ENCODE data around the gene MAB21L3. TPM values are rescaled to one million over a fixed set of nuclear protein-coding genes. Genes with fewer than 3 reads are reported as not detected.

MAB21L3 gene
- total and polyA plus RNA-seq, 12 donors, result 0.07 TPM; not detected in 11

GRCh38 chr1:116078699-116079223 lies 32.4 kb upstream of the MAB21L3 start:
- H3K4me3 ChIP-seq, result no peak overlapping the region
- no peaks in the 10 kb centered on the region for H3K9me3 ChIP-seq
- TF ChIP-seq CTCF (IDR thresholded peaks at IDR 0.05), result no peak
- DNase-seq, result no peak
- no peak for ATAC-seq
- peaks cover 0 to 12% (median 0%) of the 10 kb centered on the region in 9 donors for H3K36me3 ChIP-seq
- H3K4me1 ChIP-seq, result no peaks in the 10 kb centered on the region
- no peaks in the 10 kb centered on the region for H3K27me3 ChIP-seq
- no peak overlapping the region for H3K27ac ChIP-seq
- 69 to 71% methylated on average over 6 of the region's 6 CpGs for WGBS, 2 donors
- intact Hi-C loops (cut with DNase I), result no loop called here

- intact Hi-C loops (cut with DNase I), result no loop called here
- DNase-seq (no peak), ATAC-seq (no peak)
- Histone ChIP-seq H3K27ac (no peak overlapping the region), H3K9me3 (peaks cover 0 to 31% (median 18%) of the 10 kb centered on the region in 11 donors), H3K27me3 (no peaks in the 10 kb centered on the region), H3K36me3 (peaks cover 0 to 14% (median 0%) of the 10 kb centered on the region in 9 donors), H3K4me1 (no peaks in the 10 kb centered on the region), H3K4me3 (no peak overlapping the region)
- no peak for TF ChIP-seq CTCF (IDR thresholded peaks at IDR 0.05)
Measured at GRCh38 chr1:116087628-116088027, 23.6 kb upstream of the MAB21L3 start.

GRCh38 chr1:116089870-116090269 lies 21.3 kb upstream of the MAB21L3 start:
- no peak overlapping the region for H3K4me3 ChIP-seq
- H3K36me3 ChIP-seq, result peaks cover 0 to 14% (median 0%) of the 10 kb centered on the region in 9 donors
- H3K4me1 ChIP-seq, result no peaks in the 10 kb centered on the region
- peaks cover 0 to 39% (median 19%) of the 10 kb centered on the region in 11 donors for H3K9me3 ChIP-seq
- no peak for DNase-seq
- 86 to 91% methylated on average over 1 of the region's 1 CpG for WGBS, 2 donors
- ATAC-seq, result no peak
- H3K27ac ChIP-seq, result no peak overlapping the region
- no peaks in the 10 kb centered on the region for H3K27me3 ChIP-seq
- intact Hi-C loops (cut with DNase I), result no loop called here
- no peak for TF ChIP-seq CTCF (IDR thresholded peaks at IDR 0.05)

GRCh38 chr1:116091083-116091482 lies 20.1 kb upstream of the MAB21L3 start:
- ATAC-seq (no peak), DNase-seq (no peak)
- no peak overlapping the region for H3K4me3 ChIP-seq
- 80 to 86% methylated on average over 1 of the region's 1 CpG for WGBS, 2 donors
- no peak for TF ChIP-seq CTCF (IDR thresholded peaks at IDR 0.05)
- peaks cover 0 to 51% (median 28%) of the 10 kb centered on the region in 11 donors for H3K9me3 ChIP-seq
- no peaks in the 10 kb centered on the region for H3K27me3 ChIP-seq
- H3K27ac ChIP-seq, result no peak overlapping the region
- intact Hi-C loops (cut with DNase I), result no loop called here
- peaks cover 0 to 16% (median 0%) of the 10 kb centered on the region in 9 donors for H3K36me3 ChIP-seq
- no peaks in the 10 kb centered on the region for H3K4me1 ChIP-seq
